OCI-LY7 (cell line): ENCODE measurements around the gene PLA2G4B. TPM values are rescaled to one million over a fixed set of nuclear protein-coding genes. Genes with fewer than 3 reads are reported as not detected.

Experiments
- BruUV-seq: library from RNA; stranded (reverse); fragments of 400-500 nt; replicated peaks from 2 replicates; lab custom pipeline; 2021; lab: Mats Ljungman, UMichigan
- CTCF ChIA-PET: fragments of 300-600 bp; sonication (Branson Sonifier 250); formaldehyde crosslinking; loops from one replicate; lab custom pipeline; 2022; ENCODE audit warnings: antibody characterized with exemption; ENCODE audit not compliant: unreplicated experiment; lab: Charles Lee
- POLR2A ChIA-PET: fragments of 300-600 bp; sonication (Branson Sonifier 250); formaldehyde crosslinking; loops from one replicate; lab custom pipeline; 2022; ENCODE audit warnings: antibody characterized with exemption; lab: Charles Lee
- DNase-seq: peaks from one replicate; pipeline ENCODE4 v3.0.0-alpha.2; 2015; ENCODE audit warnings: low spot score
- H2AFZ ChIP-seq: fragments of 200-600 bp; sonication (generic), shearing (Covaris generic); 2 replicates; pipeline ENCODE4 v1.6.1; 2014; ENCODE audit warnings: mild to moderate bottlenecking, antibody characterized with exemption, low read length, moderate library complexity
- H3K27ac ChIP-seq: fragments of 200-600 bp; sonication (generic); 2 replicates; pipeline ENCODE4 v1.5.1; 2014; ENCODE audit warnings: mixed run types, low read depth, mild to moderate bottlenecking, moderate library complexity, low read length, inconsistent platforms; ENCODE audit not compliant: poor library complexity, severe bottlenecking
- H3K36me3 ChIP-seq: fragments of 200-600 bp; sonication (generic); 2 replicates; pipeline ENCODE4 v1.6.1; 2014; ENCODE audit warnings: mild to moderate bottlenecking, antibody characterized with exemption, low read length, moderate library complexity, mixed read lengths; ENCODE audit not compliant: insufficient read depth
- H3K4me1 ChIP-seq: fragments of 200-600 bp; sonication (generic); 2 replicates; pipeline ENCODE4 v1.5.1; 2014; ENCODE audit warnings: mild to moderate bottlenecking, low read length; ENCODE audit not compliant: insufficient read depth, poor library complexity, severe bottlenecking
- H3K4me2 ChIP-seq: fragments of 200-600 bp; sonication (generic); 2 replicates; pipeline ENCODE4 v1.6.1; 2014; ENCODE audit warnings: mild to moderate bottlenecking, low read length
- H3K4me3 ChIP-seq: fragments of 200-600 bp; sonication (generic); 2 replicates; pipeline ENCODE4 v1.5.1; 2014; ENCODE audit warnings: mild to moderate bottlenecking, low read depth, low read length; ENCODE audit not compliant: poor library complexity, severe bottlenecking
- H3K79me2 ChIP-seq: fragments of 200-600 bp; sonication (generic); 2 replicates; pipeline ENCODE4 v1.6.1; 2016; ENCODE audit warnings: low read depth, mild to moderate bottlenecking, low read length, moderate library complexity, mixed read lengths; ENCODE audit not compliant: insufficient read depth
- H3K9me2 ChIP-seq: fragments of 200-600 bp; sonication (generic); 2 replicates; pipeline ENCODE4 v1.6.1; 2016; ENCODE audit warnings: mild to moderate bottlenecking, low read length, mixed read lengths; ENCODE audit not compliant: insufficient read depth
- H3K9me3 ChIP-seq: fragments of 200-600 bp; sonication (generic); 2 replicates; pipeline ENCODE4 v1.6.1; 2014; ENCODE audit warnings: mild to moderate bottlenecking, mixed run types, low read length, mixed read lengths
- H4K20me1 ChIP-seq: fragments of 200-600 bp; sonication (generic); 2 replicates; pipeline ENCODE4 v1.6.1; 2014; ENCODE audit warnings: mild to moderate bottlenecking, antibody characterized with exemption, low read length, moderate library complexity, mixed read lengths; ENCODE audit not compliant: insufficient read depth
- CTCF ChIP-seq: fragments of 200-600 bp; sonication (generic); conservative IDR thresholded peaks from 2 replicates; pipeline ENCODE4 v1.5.1; 2014; ENCODE audit warnings: mild to moderate bottlenecking, antibody characterized with exemption, low read length, moderate library complexity, mixed read lengths
- EZH2phosphoT487 ChIP-seq: fragments of 200-600 bp; sonication (generic); IDR thresholded peaks from 2 replicates; pipeline ENCODE4 v1.6.1; 2018; ENCODE audit warnings: low read depth, borderline replicate concordance, mild to moderate bottlenecking, mixed run types, antibody characterized with exemption, low read length, moderate library complexity, mixed read lengths
- intact Hi-C: fragments of 100-400 bp; cut with micrococcal nuclease; formaldehyde crosslinking; loops from one replicate; pipeline ENCODE4 v1.10.0; 2022; ENCODE audit not compliant: unreplicated experiment
- total RNA-seq, 2 experiments: library from RNA; depleted of rRNA in 1 of 2; stranded (reverse); fragments of >200 nt in 1 of 2; shearing (Covaris generic) in 1 of 2; gene quantifications; 2 replicates each; pipeline ENCODE4 v1.2.3, GENCODE V29; 2014 to 2022

PLA2G4B gene
- total RNA-seq, 2 experiments from 2014 or later, result 9.5 to 11.1 TPM

- no peaks in the 10 kb centered on the region for H3K36me3 ChIP-seq
- no peaks in the 10 kb centered on the region for H3K9me2 ChIP-seq
- H3K27ac ChIP-seq, result no peak overlapping the region
- POLR2A ChIA-PET, result no interaction called here
- H3K4me3 ChIP-seq, result no peak overlapping the region
- H4K20me1 ChIP-seq, result no peaks in the 10 kb centered on the region
- no TSS peak for BruUV-seq
- CTCF ChIA-PET, result no interaction called here
- H2AFZ ChIP-seq, result no peak overlapping the region
- no peaks in the 10 kb centered on the region for H3K4me1 ChIP-seq
- H3K9me3 ChIP-seq, result no peaks in the 10 kb centered on the region
- no peak overlapping the region for H3K4me2 ChIP-seq
- no peaks in the 10 kb centered on the region for H3K79me2 ChIP-seq
- TF ChIP-seq CTCF (no peak), EZH2phosphoT487 (no peak)
- intact Hi-C loops, result no loop called here
- no peak for DNase-seq
Measured at GRCh38 chr15:41817327-41817726, 21.3 kb upstream of the PLA2G4B start.

GRCh38 chr15:41817781-41818180 lies 20.9 kb upstream of the PLA2G4B start:
- H3K4me1 ChIP-seq, result no peaks in the 10 kb centered on the region
- H3K36me3 ChIP-seq, result no peaks in the 10 kb centered on the region
- no peaks in the 10 kb centered on the region for H4K20me1 ChIP-seq
- ChIA-PET CTCF (no interaction called here), POLR2A (no interaction called here)
- no peaks in the 10 kb centered on the region for H3K9me2 ChIP-seq
- no peak overlapping the region for H3K4me3 ChIP-seq
- no peak for DNase-seq
- no peak overlapping the region for H3K4me2 ChIP-seq
- no peak for TF ChIP-seq EZH2phosphoT487
- no peak for TF ChIP-seq CTCF
- no peaks in the 10 kb centered on the region for H3K79me2 ChIP-seq
- BruUV-seq, result no TSS peak
- no peak overlapping the region for H3K27ac ChIP-seq
- intact Hi-C loops, result no loop called here
- H3K9me3 ChIP-seq, result no peaks in the 10 kb centered on the region
- no peak overlapping the region for H2AFZ ChIP-seq

GRCh38 chr15:41819455-41820050 lies 19.1 kb upstream of the PLA2G4B start:
- TF ChIP-seq CTCF, result no peak
- TF ChIP-seq EZH2phosphoT487, result no peak
- no peak for DNase-seq
- H2AFZ ChIP-seq, result no peak overlapping the region
- no TSS peak for BruUV-seq
- intact Hi-C loops, result no loop called here
- H3K9me2 ChIP-seq, result no peaks in the 10 kb centered on the region
- no peaks in the 10 kb centered on the region for H3K36me3 ChIP-seq
- CTCF ChIA-PET, result no interaction called here
- no peak overlapping the region for H3K27ac ChIP-seq
- H4K20me1 ChIP-seq, result no peaks in the 10 kb centered on the region
- H3K4me1 ChIP-seq, result no peaks in the 10 kb centered on the region
- no peaks in the 10 kb centered on the region for H3K79me2 ChIP-seq
- POLR2A ChIA-PET, result no interaction called here
- no peak overlapping the region for H3K4me3 ChIP-seq
- no peak overlapping the region for H3K4me2 ChIP-seq
- no peaks in the 10 kb centered on the region for H3K9me3 ChIP-seq
